KBM-7 (cell line): ENCODE data around the gene CCNE1.

Experiments
- DNase-seq: peaks from one replicate; pipeline ENCODE4 v3.0.0-alpha.2; 2015
- in situ Hi-C: fragments of 300-500 bp; cut with MboI; formaldehyde crosslinking; loops from 2 replicates; pipeline ENCODE4 v1.14.3; 2020; ENCODE audit warnings: low sequenced_read_pairs, low pct_unique_long_range_greater_than_20kb, mixed read lengths

CCNE1 gene

GRCh38 chr19:29861574-29861973 is 49.8 kb downstream of the CCNE1 start:
- no peak for DNase-seq
- in situ Hi-C loops: no loop called here

- in situ Hi-C loops: no loop called here
- DNase-seq: no peak
Measured at GRCh38 chr19:29866011-29866410, 54.2 kb downstream of the CCNE1 start.

- in situ Hi-C loops: no loop called here
- no peak for DNase-seq
Measured at GRCh38 chr19:29867984-29868383, 56.2 kb downstream of the CCNE1 start.

GRCh38 chr19:29871143-29871542 is 59.4 kb downstream of the CCNE1 start:
- in situ Hi-C loops: no loop called here

GRCh38 chr19:29872224-29872731 is 60.5 kb downstream of the CCNE1 start:
- DNase-seq: no peak
- in situ Hi-C loops: no loop called here

More at GRCh38 chr19:29871143-29871542, 59.4 kb downstream of the CCNE1 start:
- DNase-seq: no peak

GRCh38 chr19:29873024-29873800 is 61.4 kb downstream of the CCNE1 start:
- in situ Hi-C loops: no loop called here
- peak; percentile 75 for DNase-seq
